Astrocyte of the cerebellum (primary cell): ENCODE results near the gene TEP1.

ENCODE experiments used
- DNase-seq: peaks from one replicate; pipeline ENCODE4 v3.0.0-alpha.2; 2011; ENCODE audit warnings: low read depth
- H3K4me3 ChIP-seq: 2 replicates; pipeline ENCODE4 v1.5.1; 2011; ENCODE audit warnings: mild to moderate bottlenecking, low read depth, low read length, moderate library complexity
- CTCF ChIP-seq: IDR thresholded peaks from 2 replicates; pipeline ENCODE4 v1.5.1; 2012; ENCODE audit warnings: low read length, low read depth, moderate library complexity, mild to moderate bottlenecking; ENCODE audit errors: missing control alignments
- in situ Hi-C: cut with HindIII; loops from 2 replicates; pipeline ENCODE4 v1.10.0; 2017; ENCODE audit warnings: low sequenced_read_pairs

Gene TEP1

GRCh38 chr14:20383636-20384035 is 29.7 kb downstream of the TEP1 start:
- in situ Hi-C loops, result no loop called here
- TF ChIP-seq CTCF, result no peak
- no peak overlapping the region for H3K4me3 ChIP-seq
- DNase-seq, result no peak

- no peak for TF ChIP-seq CTCF
- in situ Hi-C loops, result no loop called here
- no peak for DNase-seq
- no peak overlapping the region for H3K4me3 ChIP-seq
Measured at GRCh38 chr14:20383032-20383431, 30.3 kb downstream of the TEP1 start.

GRCh38 chr14:20382526-20382925 is 30.8 kb downstream of the TEP1 start:
- DNase-seq, result no peak
- H3K4me3 ChIP-seq, result no peak overlapping the region
- TF ChIP-seq CTCF, result no peak
- in situ Hi-C loops, result no loop called here

GRCh38 chr14:20381341-20381740 is 32.0 kb downstream of the TEP1 start:
- TF ChIP-seq CTCF, result no peak
- no peak overlapping the region for H3K4me3 ChIP-seq
- no peak for DNase-seq
- in situ Hi-C loops, result no loop called here

GRCh38 chr14:20380681-20381080 is 32.6 kb downstream of the TEP1 start:
- no peak for TF ChIP-seq CTCF
- in situ Hi-C loops, result no loop called here
- no peak overlapping the region for H3K4me3 ChIP-seq
- DNase-seq, result no peak

GRCh38 chr14:20379743-20380142 is 33.6 kb downstream of the TEP1 start:
- no peak for DNase-seq
- in situ Hi-C loops, result no loop called here
- H3K4me3 ChIP-seq, result no peak overlapping the region
- TF ChIP-seq CTCF, result no peak

GRCh38 chr14:20377171-20377570 is 36.1 kb downstream of the TEP1 start:
- no peak overlapping the region for H3K4me3 ChIP-seq
- DNase-seq, result no peak
- in situ Hi-C loops, result no loop called here
- no peak for TF ChIP-seq CTCF
